WTC11 (cell line): Measurements from ENCODE around the gene SLC25A25. TPM values are rescaled to one million over a fixed set of nuclear protein-coding genes. Genes with fewer than 3 reads are reported as not detected.

Source experiments
- ATAC-seq: fragments of 200-7000 bp; cut with Tn5 transposase; 2 replicates; pipeline ENCODE4 v1.10.0; 2021; ENCODE audit warnings: mild to moderate bottlenecking, moderate library complexity
- CTCF ChIA-PET: fragments of 300-600 bp; sonication (Branson Sonifier 250); formaldehyde crosslinking; loops from one replicate; lab custom pipeline; 2021; ENCODE audit warnings: antibody characterized with exemption; lab: Charles Lee
- POLR2A ChIA-PET: fragments of 350-600 bp; sonication (Branson Sonifier 250); formaldehyde crosslinking; loops from one replicate; lab custom pipeline; 2021; ENCODE audit warnings: antibody characterized with exemption; lab: Charles Lee
- DNase-seq: peaks from one replicate; pipeline ENCODE4 v3.0.0; 2021; ENCODE audit warnings: low spot score
- H3K27ac Mint-ChIP-seq: 2 replicates; pipeline ENCODE4 v1.8.0; 2021; ENCODE audit warnings: mixed read lengths
- H3K27me3 Mint-ChIP-seq: 2 replicates; pipeline ENCODE4 v1.8.0; 2021; ENCODE audit warnings: low read depth, mild to moderate bottlenecking, moderate library complexity, mixed read lengths
- H3K36me3 Mint-ChIP-seq: 2 replicates; pipeline ENCODE4 v1.8.0; 2021; ENCODE audit warnings: mixed read lengths
- H3K4me1 Mint-ChIP-seq: 2 replicates; pipeline ENCODE4 v1.8.0; 2022; ENCODE audit warnings: mixed read lengths
- H3K4me3 Mint-ChIP-seq: 2 replicates; pipeline ENCODE4 v1.8.0; 2021; ENCODE audit warnings: mild to moderate bottlenecking, moderate library complexity, mixed read lengths
- H3K9me3 Mint-ChIP-seq: 2 replicates; pipeline ENCODE4 v1.8.0; 2021; ENCODE audit warnings: mixed read lengths
- E2F4 ChIP-seq: sonication (generic); formaldehyde crosslinking; IDR thresholded peaks from 2 replicates; pipeline ENCODE4 v1.8.1; 2022; ENCODE audit warnings: low read depth, mild to moderate bottlenecking, moderate library complexity, missing genetic modification reagents, borderline replicate concordance
- E2F5 ChIP-seq: sonication (generic); formaldehyde crosslinking; IDR thresholded peaks from 2 replicates; pipeline ENCODE4 v1.8.1; 2022; ENCODE audit warnings: mild to moderate bottlenecking, moderate library complexity, missing genetic modification reagents
- ESRRA ChIP-seq: sonication (generic); formaldehyde crosslinking; IDR thresholded peaks from 2 replicates; pipeline ENCODE4 v1.8.1; 2022; ENCODE audit warnings: mild to moderate bottlenecking, missing genetic modification reagents, borderline replicate concordance
- FOXJ3 ChIP-seq: sonication (generic); formaldehyde crosslinking; IDR thresholded peaks from 2 replicates; pipeline ENCODE4 v1.9.0; 2021; ENCODE audit warnings: missing genetic modification reagents, mild to moderate bottlenecking, borderline replicate concordance
- FOXK1 ChIP-seq: sonication (generic); formaldehyde crosslinking; IDR thresholded peaks from 2 replicates; pipeline ENCODE4 v1.8.0; 2022; ENCODE audit warnings: mild to moderate bottlenecking, moderate library complexity, missing genetic modification reagents
- FOXP1 ChIP-seq: sonication (generic); formaldehyde crosslinking; IDR thresholded peaks from 2 replicates; pipeline ENCODE4 v1.8.0; 2022; ENCODE audit warnings: missing genetic modification reagents, mild to moderate bottlenecking, moderate library complexity, borderline replicate concordance
- FOXP4 ChIP-seq: sonication (generic); formaldehyde crosslinking; IDR thresholded peaks from 2 replicates; pipeline ENCODE4 v1.8.0; 2022; ENCODE audit warnings: mild to moderate bottlenecking, missing genetic modification reagents
- GABPB1 ChIP-seq: sonication (generic); formaldehyde crosslinking; IDR thresholded peaks from 2 replicates; pipeline ENCODE4 v1.8.1; 2023; ENCODE audit warnings: mild to moderate bottlenecking, missing genetic modification reagents
- KAT7 ChIP-seq: sonication (generic); formaldehyde crosslinking; IDR thresholded peaks from 2 replicates; pipeline ENCODE4 v1.8.1; 2023; ENCODE audit warnings: missing genetic modification reagents, mild to moderate bottlenecking, borderline replicate concordance
- RELA ChIP-seq: sonication (generic); formaldehyde crosslinking; IDR thresholded peaks from 2 replicates; pipeline ENCODE4 v1.8.1; 2022; ENCODE audit warnings: missing genetic modification reagents, mild to moderate bottlenecking, borderline replicate concordance
- STAT6 ChIP-seq: sonication (generic); formaldehyde crosslinking; conservative IDR thresholded peaks from 2 replicates; pipeline ENCODE4 v1.8.1; 2023; ENCODE audit warnings: mild to moderate bottlenecking, low read depth, missing genetic modification reagents, moderate library complexity
- TEAD1 ChIP-seq: sonication (generic); formaldehyde crosslinking; IDR thresholded peaks from 2 replicates; pipeline ENCODE4 v1.8.0; 2022; ENCODE audit warnings: mild to moderate bottlenecking, missing genetic modification reagents
- USF2 ChIP-seq: sonication (generic); formaldehyde crosslinking; IDR thresholded peaks from 2 replicates; pipeline ENCODE4 v1.8.1; 2023; ENCODE audit warnings: mild to moderate bottlenecking, missing genetic modification reagents, moderate library complexity
- ZNF232 ChIP-seq: sonication (generic); formaldehyde crosslinking; IDR thresholded peaks from 2 replicates; pipeline ENCODE4 v1.8.0; 2022; ENCODE audit warnings: mild to moderate bottlenecking, missing genetic modification reagents
- ZNF416 ChIP-seq: fragments of 250-450 bp; sonication (Bioruptor Pico); IDR thresholded peaks from 2 replicates; pipeline ENCODE4 v1.9.0; 2021; ENCODE audit warnings: mild to moderate bottlenecking, inconsistent platforms
- ZNF423 ChIP-seq: fragments of 250-450 bp; sonication (Bioruptor Pico); IDR thresholded peaks from 2 replicates; pipeline ENCODE4 v2.1.2; 2022; ENCODE audit warnings: mild to moderate bottlenecking, moderate library complexity
- ZNF425 ChIP-seq: fragments of 250-450 bp; sonication (Bioruptor Pico); conservative IDR thresholded peaks from 2 replicates; pipeline ENCODE4 v1.9.0; 2021; ENCODE audit warnings: mild to moderate bottlenecking
- ZSCAN18 ChIP-seq: fragments of 250-450 bp; sonication (Bioruptor Pico); IDR thresholded peaks from 2 replicates; pipeline ENCODE4 v2.1.2; 2022; ENCODE audit warnings: mild to moderate bottlenecking, moderate library complexity
- total RNA-seq: library from RNA; stranded (reverse); gene quantifications from 3 replicates; pipeline ENCODE4 v1.2.3, GENCODE V29; 2021

Gene SLC25A25
- total RNA-seq, 1 experiment from 2014 or later = 17.4 TPM

GRCh38 chr9:128066713-128067644 is 1.1 kb upstream of the SLC25A25 start, which contains the start of gene NAIF1 (continued):
- TF ChIP-seq ZNF416 (CRISPR knock-in tag) (no peak), ZNF232 (CRISPR knock-in tag) (no peak), FOXJ3 (no peak), USF2 (CRISPR knock-in tag) (no peak), E2F4 (CRISPR knock-in tag) (no peak), STAT6 (CRISPR knock-in tag) (no peak), ZNF425 (CRISPR knock-in tag) (no peak)

- H3K27me3 Mint-ChIP-seq = no peaks in the 10 kb centered on the region
- ChIA-PET CTCF (interaction anchor here (1.1 to 3.5 kb wide), 7 partner anchors 13 to 126 kb away, joined by 4 to 31 read pairs (median 8); no protein-coding TSS in a partner anchor), POLR2A (interaction anchor here (0.5 to 2.2 kb wide), 5 partner anchors 24 to 373 kb away, joined by 3 to 7 read pairs (median 5); no protein-coding TSS in a partner anchor)
- no peaks in the 10 kb centered on the region for H3K9me3 Mint-ChIP-seq
- ATAC-seq = no peak
- H3K27ac Mint-ChIP-seq = peak overlapping the region; percentile 67
- H3K36me3 Mint-ChIP-seq = no peaks in the 10 kb centered on the region; the same call in 1 of the 2 replicates
- peaks cover 42% of the 10 kb centered on the region for H3K4me1 Mint-ChIP-seq
- DNase-seq = no peak
- peak overlapping the region; percentile 85 for H3K4me3 Mint-ChIP-seq
- TF ChIP-seq ZNF232 (CRISPR knock-in tag) (peak; percentile 66; the same call in 1 of the 2 replicates), ZSCAN18 (CRISPR knock-in tag) (no peak), FOXP4 (0 out of 2 replicates have a peak, but pooled peaks have one; percentile 7), ESRRA (CRISPR knock-in tag) (peak; percentile 59; the same call in 1 of the 2 replicates), RELA (CRISPR knock-in tag) (peak; percentile 62; the same call in 1 of the 2 replicates), GABPB1 (CRISPR knock-in tag) (0 out of 2 replicates have a peak, but pooled peaks have one; percentile 6), KAT7 (peak; percentile 98; the same call in 1 of the 2 replicates), FOXP1 (CRISPR knock-in tag) (0 out of 2 replicates have a peak, but pooled peaks have one; percentile 4), USF2 (CRISPR knock-in tag) (no peak), E2F5 (CRISPR knock-in tag) (0 out of 2 replicates have a peak, but pooled peaks have one; percentile 14), ZNF423 (CRISPR knock-in tag) (peak; percentile 89), TEAD1 (CRISPR knock-in tag) (0 out of 2 replicates have a peak, but pooled peaks have one; percentile 15), FOXK1 (CRISPR knock-in tag) (no peak)
Observed at GRCh38 chr9:128068386-128069205, 564 bp downstream of the SLC25A25 start.
